Measurements from ENCODE around the gene GSTM1.

- no peak for TF ChIP-seq CTCF (IDR thresholded peaks at IDR 0.05)
- TF ChIP-seq EP300 (IDR thresholded peaks at IDR 0.05; ENCODE audit: low read depth): no peak
- TF ChIP-seq POLR2A (IDR thresholded peaks at IDR 0.05): no peak
- TF ChIP-seq POLR2AphosphoS5 (IDR thresholded peaks at IDR 0.05): no peak
Observed at GRCh38 chr1:109641861-109642260, 45.8 kb upstream of the GSTM1 start.
